PC-3 (cell line): Measurements from ENCODE around the gene CHSY3. TPM values are rescaled to one million over a fixed set of nuclear protein-coding genes. Genes with fewer than 3 reads are reported as not detected.

Experiments
- ATAC-seq: fragments of 200-7000 bp; cut with Tn5 transposase; 2 replicates; pipeline ENCODE4 v1.9.1; 2020; ENCODE audit warnings: mild to moderate bottlenecking, moderate library complexity
- BruUV-seq: library from RNA; stranded (reverse); fragments of 400-500 nt; replicated peaks from 2 replicates; lab custom pipeline; 2021; lab: Mats Ljungman, UMichigan
- CTCF ChIA-PET: fragments of 300-600 bp; sonication (Branson Sonifier 250); formaldehyde crosslinking; loops from one replicate; lab custom pipeline; 2022; ENCODE audit warnings: antibody characterized with exemption; lab: Charles Lee
- POLR2A ChIA-PET: fragments of 300-600 bp; sonication (Branson Sonifier 250); formaldehyde crosslinking; loops from one replicate; lab custom pipeline; 2022; ENCODE audit warnings: antibody characterized with exemption; ENCODE audit not compliant: unreplicated experiment; lab: Charles Lee
- DNase-seq: peaks from one replicate; pipeline ENCODE4 v3.0.0-alpha.2; 2015
- H2AFZ ChIP-seq: fragments of 300-600 bp; sonication (generic); 2 replicates; pipeline ENCODE4 v1.6.0; 2016; ENCODE audit warnings: antibody characterized with exemption, low read length
- H3F3A ChIP-seq: fragments of 300-600 bp; sonication (generic); one replicate; pipeline ENCODE4 v1.6.0; 2017; ENCODE audit warnings: antibody characterized with exemption, low read length, control low read depth, mild to moderate bottlenecking; ENCODE audit not compliant: unreplicated experiment
- H3K27ac ChIP-seq: fragments of 300-600 bp; sonication (generic); 2 replicates; pipeline ENCODE4 v1.5.1; 2016; ENCODE audit warnings: mild to moderate bottlenecking, low read length
- H3K27me3 ChIP-seq: fragments of 300-600 bp; sonication (generic); 2 replicates; pipeline ENCODE4 v1.6.1; 2016; ENCODE audit warnings: low read length, mixed read lengths
- H3K36me3 ChIP-seq: fragments of 300-600 bp; sonication (generic); 2 replicates; pipeline ENCODE4 v1.6.1; 2016; ENCODE audit warnings: low read depth, mixed run types, low read length, mixed read lengths
- H3K4me1 ChIP-seq: fragments of 300-600 bp; sonication (generic); 2 replicates; pipeline ENCODE4 v1.5.1; 2016; ENCODE audit warnings: low read length; ENCODE audit not compliant: insufficient read depth
- H3K4me2 ChIP-seq: fragments of 300-600 bp; sonication (generic); 2 replicates; pipeline ENCODE4 v1.6.0; 2016; ENCODE audit warnings: low read length
- H3K4me3 ChIP-seq: fragments of 300-600 bp; sonication (generic); 2 replicates; pipeline ENCODE4 v1.5.1; 2016; ENCODE audit warnings: mild to moderate bottlenecking, low read length, mixed read lengths
- H3K79me2 ChIP-seq: fragments of 300-600 bp; sonication (generic); 2 replicates; pipeline ENCODE4 v1.6.1; 2017; ENCODE audit warnings: low read length, mixed read lengths
- H3K9ac ChIP-seq: fragments of 300-600 bp; sonication (generic); 2 replicates; pipeline ENCODE4 v1.6.0; 2016; ENCODE audit warnings: mild to moderate bottlenecking, low read length
- H3K9me2 ChIP-seq: fragments of 300-600 bp; sonication (generic); replicated peaks from 2 replicates; pipeline ENCODE4 v1.6.1; 2016; ENCODE audit warnings: mixed run types, low read length, mixed read lengths
- H3K9me3 ChIP-seq: fragments of 300-600 bp; sonication (generic); 2 replicates; pipeline ENCODE4 v1.6.1; 2016; ENCODE audit warnings: low read length, mixed read lengths
- H4K20me1 ChIP-seq: fragments of 300-600 bp; sonication (generic); 2 replicates; pipeline ENCODE4 v1.6.1; 2016; ENCODE audit warnings: low read length, mixed read lengths
- CTCF ChIP-seq: fragments of 300-600 bp; sonication (generic); conservative IDR thresholded peaks from 2 replicates; pipeline ENCODE4 v1.5.1; 2017; ENCODE audit warnings: antibody characterized with exemption, low read depth, mild to moderate bottlenecking, low read length
- EZH2 ChIP-seq: fragments of 300-600 bp; sonication (generic); IDR thresholded peaks from one replicate; pipeline ENCODE4 v1.6.1; 2017; ENCODE audit warnings: antibody characterized with exemption, mild to moderate bottlenecking, low read length; ENCODE audit not compliant: unreplicated experiment
- EZH2phosphoT487 ChIP-seq: fragments of 300-600 bp; sonication (generic); IDR thresholded peaks from 2 replicates; pipeline ENCODE4 v1.6.1; 2018; ENCODE audit warnings: mild to moderate bottlenecking, antibody characterized with exemption, low read length, borderline replicate concordance
- intact Hi-C: fragments of 100-400 bp; cut with micrococcal nuclease; formaldehyde crosslinking; loops from 2 replicates; pipeline ENCODE4 v1.9.0; 2023
- total RNA-seq: library from RNA; depleted of rRNA; stranded (reverse); fragments of >200 nt; gene quantifications from 2 replicates; pipeline ENCODE4 v1.2.3, GENCODE V29; 2014

CHSY3 gene
- total RNA-seq, 1 experiment from 2014 or later = 1.7 TPM

GRCh38 chr5:130021876-130022275, 117.6 kb downstream of the CHSY3 start:
- Histone ChIP-seq H2AFZ (no peak overlapping the region), H3K27ac (no peak overlapping the region), H3K9ac (no peak overlapping the region), H3K4me3 (no peak overlapping the region), H3K9me3 (no peaks in the 10 kb centered on the region), H3K36me3 (no peaks in the 10 kb centered on the region), H3K4me1 (no peaks in the 10 kb centered on the region), H3F3A (no peaks in the 10 kb centered on the region), H4K20me1 (no peaks in the 10 kb centered on the region), H3K79me2 (no peaks in the 10 kb centered on the region), H3K27me3 (no peaks in the 10 kb centered on the region), H3K9me2 (no peaks in the 10 kb centered on the region), H3K4me2 (no peak overlapping the region)
- intact Hi-C loops = no loop called here
- CTCF ChIA-PET = no interaction called here
- DNase-seq = no peak
- no TSS peak for BruUV-seq
- no peak for TF ChIP-seq EZH2
- no peak for TF ChIP-seq CTCF
- no peak for TF ChIP-seq EZH2phosphoT487
- POLR2A ChIA-PET = no interaction called here
- no peak for ATAC-seq

GRCh38 chr5:130023604-130024003, 119.3 kb downstream of the CHSY3 start:
- no peaks in the 10 kb centered on the region for H3K9me2 ChIP-seq
- H3K27ac ChIP-seq = no peak overlapping the region
- no peaks in the 10 kb centered on the region for H4K20me1 ChIP-seq
- H3K4me3 ChIP-seq = no peak overlapping the region
- POLR2A ChIA-PET = no interaction called here
- no peak overlapping the region for H2AFZ ChIP-seq
- H3K79me2 ChIP-seq = no peaks in the 10 kb centered on the region
- H3K9ac ChIP-seq = no peak overlapping the region
- no TSS peak for BruUV-seq
- no peak for TF ChIP-seq EZH2phosphoT487
- no peak for TF ChIP-seq CTCF
- TF ChIP-seq EZH2 = no peak
- H3F3A ChIP-seq = no peaks in the 10 kb centered on the region
- H3K9me3 ChIP-seq = no peaks in the 10 kb centered on the region
- intact Hi-C loops = no loop called here
- no peaks in the 10 kb centered on the region for H3K4me1 ChIP-seq
- H3K4me2 ChIP-seq = no peak overlapping the region
- no peaks in the 10 kb centered on the region for H3K36me3 ChIP-seq
- CTCF ChIA-PET = no interaction called here
- DNase-seq (no peak), ATAC-seq (no peak)
- H3K27me3 ChIP-seq = no peaks in the 10 kb centered on the region

DNA sequence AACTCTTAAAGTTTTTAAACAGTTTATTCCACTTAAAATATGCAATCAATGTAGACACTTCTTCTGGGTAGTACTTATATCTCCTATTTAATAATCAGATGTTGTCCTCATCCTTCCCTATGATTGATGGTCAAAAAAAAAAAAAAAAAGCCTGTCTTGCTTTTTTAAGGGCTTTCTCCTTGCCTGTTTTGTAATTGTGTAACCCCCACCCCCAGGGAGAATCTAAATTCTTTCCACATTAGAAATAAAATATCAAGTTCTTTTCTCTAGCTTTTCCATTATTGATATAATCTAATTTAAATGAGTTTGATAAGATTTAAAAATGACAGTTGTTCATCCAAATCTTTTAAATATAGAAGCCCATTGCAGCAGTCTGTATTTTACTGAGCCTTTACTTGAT, 119.7 kb downstream of the CHSY3 start:
- no peak overlapping the region for H3K27ac ChIP-seq
- no peaks in the 10 kb centered on the region for H3K4me1 ChIP-seq
- no peaks in the 10 kb centered on the region for H3K27me3 ChIP-seq
- ATAC-seq = no peak
- no peaks in the 10 kb centered on the region for H4K20me1 ChIP-seq
- DNase-seq = no peak
- H3K9ac ChIP-seq = no peak overlapping the region
- no peaks in the 10 kb centered on the region for H3K79me2 ChIP-seq
- H3F3A ChIP-seq = no peaks in the 10 kb centered on the region
- H3K9me2 ChIP-seq = no peaks in the 10 kb centered on the region
- no peaks in the 10 kb centered on the region for H3K9me3 ChIP-seq
- H2AFZ ChIP-seq = no peak overlapping the region
- no peak overlapping the region for H3K4me2 ChIP-seq
- POLR2A ChIA-PET = no interaction called here
- TF ChIP-seq EZH2 (no peak), CTCF (no peak), EZH2phosphoT487 (no peak)
- no peak overlapping the region for H3K4me3 ChIP-seq
- BruUV-seq = no TSS peak
- CTCF ChIA-PET = no interaction called here
- H3K36me3 ChIP-seq = no peaks in the 10 kb centered on the region
- intact Hi-C loops = no loop called here
